WTC11 (cell line): Measurements from ENCODE around the gene CCDC138. TPM values are rescaled to one million over a fixed set of nuclear protein-coding genes. Genes with fewer than 3 reads are reported as not detected.

Source experiments
- ATAC-seq: fragments of 200-7000 bp; cut with Tn5 transposase; 2 replicates; pipeline ENCODE4 v1.10.0; 2021; ENCODE audit warnings: mild to moderate bottlenecking, moderate library complexity
- CTCF ChIA-PET: fragments of 300-600 bp; sonication (Branson Sonifier 250); formaldehyde crosslinking; loops from one replicate; lab custom pipeline; 2021; ENCODE audit warnings: antibody characterized with exemption; lab: Charles Lee
- POLR2A ChIA-PET: fragments of 350-600 bp; sonication (Branson Sonifier 250); formaldehyde crosslinking; loops from one replicate; lab custom pipeline; 2021; ENCODE audit warnings: antibody characterized with exemption; lab: Charles Lee
- DNase-seq: peaks from one replicate; pipeline ENCODE4 v3.0.0; 2021; ENCODE audit warnings: low spot score
- H3K27ac Mint-ChIP-seq: 2 replicates; pipeline ENCODE4 v1.8.0; 2021; ENCODE audit warnings: mixed read lengths
- H3K27me3 Mint-ChIP-seq: 2 replicates; pipeline ENCODE4 v1.8.0; 2021; ENCODE audit warnings: low read depth, mild to moderate bottlenecking, moderate library complexity, mixed read lengths
- H3K36me3 Mint-ChIP-seq: 2 replicates; pipeline ENCODE4 v1.8.0; 2021; ENCODE audit warnings: mixed read lengths
- H3K4me1 Mint-ChIP-seq: 2 replicates; pipeline ENCODE4 v1.8.0; 2022; ENCODE audit warnings: mixed read lengths
- H3K4me3 Mint-ChIP-seq: 2 replicates; pipeline ENCODE4 v1.8.0; 2021; ENCODE audit warnings: mild to moderate bottlenecking, moderate library complexity, mixed read lengths
- H3K9me3 Mint-ChIP-seq: 2 replicates; pipeline ENCODE4 v1.8.0; 2021; ENCODE audit warnings: mixed read lengths
- ARID4B ChIP-seq: sonication (generic); formaldehyde crosslinking; IDR thresholded peaks from 2 replicates; pipeline ENCODE4 v1.8.0; 2023; ENCODE audit warnings: missing genetic modification reagents, mild to moderate bottlenecking, borderline replicate concordance
- CTCF ChIP-seq: fragments of 200-600 bp; IDR thresholded peaks from 2 replicates; pipeline ENCODE4 v1.8.0; 2022; ENCODE audit warnings: antibody characterized with exemption
- E2F5 ChIP-seq: sonication (generic); formaldehyde crosslinking; IDR thresholded peaks from 2 replicates; pipeline ENCODE4 v1.8.1; 2022; ENCODE audit warnings: mild to moderate bottlenecking, moderate library complexity, missing genetic modification reagents
- ERG ChIP-seq: fragments of 250-450 bp; sonication (Bioruptor Pico); IDR thresholded peaks from 2 replicates; pipeline ENCODE4 v1.8.0; 2021; ENCODE audit warnings: mild to moderate bottlenecking
- GTF2I ChIP-seq: fragments of 250-450 bp; sonication (Bioruptor Pico); conservative IDR thresholded peaks from 2 replicates; pipeline ENCODE4 v1.4.0; 2021; ENCODE audit warnings: mild to moderate bottlenecking
- KAT7 ChIP-seq: sonication (generic); formaldehyde crosslinking; IDR thresholded peaks from 2 replicates; pipeline ENCODE4 v1.8.1; 2023; ENCODE audit warnings: missing genetic modification reagents, mild to moderate bottlenecking, borderline replicate concordance
- MAX ChIP-seq: sonication (generic); formaldehyde crosslinking; IDR thresholded peaks from 2 replicates; pipeline ENCODE4 v1.8.0; 2022; ENCODE audit warnings: mild to moderate bottlenecking, missing genetic modification reagents
- STAT6 ChIP-seq: sonication (generic); formaldehyde crosslinking; conservative IDR thresholded peaks from 2 replicates; pipeline ENCODE4 v1.8.1; 2023; ENCODE audit warnings: mild to moderate bottlenecking, low read depth, missing genetic modification reagents, moderate library complexity
- TEAD1 ChIP-seq: sonication (generic); formaldehyde crosslinking; IDR thresholded peaks from 2 replicates; pipeline ENCODE4 v1.8.0; 2022; ENCODE audit warnings: mild to moderate bottlenecking, missing genetic modification reagents
- ZSCAN18 ChIP-seq: fragments of 250-450 bp; sonication (Bioruptor Pico); IDR thresholded peaks from 2 replicates; pipeline ENCODE4 v2.1.2; 2022; ENCODE audit warnings: mild to moderate bottlenecking, moderate library complexity
- total RNA-seq: library from RNA; stranded (reverse); gene quantifications from 3 replicates; pipeline ENCODE4 v1.2.3, GENCODE V29; 2021
- TF ChIP-seq, protein P1 (sequence below): sonication (generic); formaldehyde crosslinking; IDR thresholded peaks from 2 replicates; pipeline ENCODE4 v1.8.0; 2022; ENCODE audit warnings: missing genetic modification reagents
- TF ChIP-seq, protein P2 (sequence below): sonication (generic); formaldehyde crosslinking; IDR thresholded peaks from 2 replicates; pipeline ENCODE4 v1.8.1; 2022; ENCODE audit warnings: low read depth, missing genetic modification reagents, borderline replicate concordance
- TF ChIP-seq, protein P3 (sequence below): sonication (generic); formaldehyde crosslinking; IDR thresholded peaks from 2 replicates; pipeline ENCODE4 v1.8.0; 2023; ENCODE audit warnings: mild to moderate bottlenecking, missing genetic modification reagents

Gene CCDC138
- total RNA-seq, 1 experiment from 2014 or later: 23.5 TPM

GRCh38 chr2:108924580-108925251, 138.1 kb downstream of the CCDC138 start:
- H3K4me1 Mint-ChIP-seq: peaks cover 4% of the 10 kb centered on the region

More at GRCh38 chr2:108924580-108925251, 138.1 kb downstream of the CCDC138 start:
- TF ChIP-seq MAX (CRISPR knock-in tag): no peak
- TF ChIP-seq, protein P1, sequence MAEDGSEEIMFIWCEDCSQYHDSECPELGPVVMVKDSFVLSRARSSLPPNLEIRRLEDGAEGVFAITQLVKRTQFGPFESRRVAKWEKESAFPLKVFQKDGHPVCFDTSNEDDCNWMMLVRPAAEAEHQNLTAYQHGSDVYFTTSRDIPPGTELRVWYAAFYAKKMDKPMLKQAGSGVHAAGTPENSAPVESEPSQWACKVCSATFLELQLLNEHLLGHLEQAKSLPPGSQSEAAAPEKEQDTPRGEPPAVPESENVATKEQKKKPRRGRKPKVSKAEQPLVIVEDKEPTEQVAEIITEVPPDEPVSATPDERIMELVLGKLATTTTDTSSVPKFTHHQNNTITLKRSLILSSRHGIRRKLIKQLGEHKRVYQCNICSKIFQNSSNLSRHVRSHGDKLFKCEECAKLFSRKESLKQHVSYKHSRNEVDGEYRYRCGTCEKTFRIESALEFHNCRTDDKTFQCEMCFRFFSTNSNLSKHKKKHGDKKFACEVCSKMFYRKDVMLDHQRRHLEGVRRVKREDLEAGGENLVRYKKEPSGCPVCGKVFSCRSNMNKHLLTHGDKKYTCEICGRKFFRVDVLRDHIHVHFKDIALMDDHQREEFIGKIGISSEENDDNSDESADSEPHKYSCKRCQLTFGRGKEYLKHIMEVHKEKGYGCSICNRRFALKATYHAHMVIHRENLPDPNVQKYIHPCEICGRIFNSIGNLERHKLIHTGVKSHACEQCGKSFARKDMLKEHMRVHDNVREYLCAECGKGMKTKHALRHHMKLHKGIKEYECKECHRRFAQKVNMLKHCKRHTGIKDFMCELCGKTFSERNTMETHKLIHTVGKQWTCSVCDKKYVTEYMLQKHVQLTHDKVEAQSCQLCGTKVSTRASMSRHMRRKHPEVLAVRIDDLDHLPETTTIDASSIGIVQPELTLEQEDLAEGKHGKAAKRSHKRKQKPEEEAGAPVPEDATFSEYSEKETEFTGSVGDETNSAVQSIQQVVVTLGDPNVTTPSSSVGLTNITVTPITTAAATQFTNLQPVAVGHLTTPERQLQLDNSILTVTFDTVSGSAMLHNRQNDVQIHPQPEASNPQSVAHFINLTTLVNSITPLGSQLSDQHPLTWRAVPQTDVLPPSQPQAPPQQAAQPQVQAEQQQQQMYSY (CRISPR knock-in tag): no peak
- TF ChIP-seq ERG: no peak
- no peak for TF ChIP-seq CTCF
- TF ChIP-seq TEAD1 (CRISPR knock-in tag): no peak
- TF ChIP-seq, protein P2, sequence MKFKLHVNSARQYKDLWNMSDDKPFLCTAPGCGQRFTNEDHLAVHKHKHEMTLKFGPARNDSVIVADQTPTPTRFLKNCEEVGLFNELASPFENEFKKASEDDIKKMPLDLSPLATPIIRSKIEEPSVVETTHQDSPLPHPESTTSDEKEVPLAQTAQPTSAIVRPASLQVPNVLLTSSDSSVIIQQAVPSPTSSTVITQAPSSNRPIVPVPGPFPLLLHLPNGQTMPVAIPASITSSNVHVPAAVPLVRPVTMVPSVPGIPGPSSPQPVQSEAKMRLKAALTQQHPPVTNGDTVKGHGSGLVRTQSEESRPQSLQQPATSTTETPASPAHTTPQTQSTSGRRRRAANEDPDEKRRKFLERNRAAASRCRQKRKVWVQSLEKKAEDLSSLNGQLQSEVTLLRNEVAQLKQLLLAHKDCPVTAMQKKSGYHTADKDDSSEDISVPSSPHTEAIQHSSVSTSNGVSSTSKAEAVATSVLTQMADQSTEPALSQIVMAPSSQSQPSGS: no peak
- TF ChIP-seq, protein P3, sequence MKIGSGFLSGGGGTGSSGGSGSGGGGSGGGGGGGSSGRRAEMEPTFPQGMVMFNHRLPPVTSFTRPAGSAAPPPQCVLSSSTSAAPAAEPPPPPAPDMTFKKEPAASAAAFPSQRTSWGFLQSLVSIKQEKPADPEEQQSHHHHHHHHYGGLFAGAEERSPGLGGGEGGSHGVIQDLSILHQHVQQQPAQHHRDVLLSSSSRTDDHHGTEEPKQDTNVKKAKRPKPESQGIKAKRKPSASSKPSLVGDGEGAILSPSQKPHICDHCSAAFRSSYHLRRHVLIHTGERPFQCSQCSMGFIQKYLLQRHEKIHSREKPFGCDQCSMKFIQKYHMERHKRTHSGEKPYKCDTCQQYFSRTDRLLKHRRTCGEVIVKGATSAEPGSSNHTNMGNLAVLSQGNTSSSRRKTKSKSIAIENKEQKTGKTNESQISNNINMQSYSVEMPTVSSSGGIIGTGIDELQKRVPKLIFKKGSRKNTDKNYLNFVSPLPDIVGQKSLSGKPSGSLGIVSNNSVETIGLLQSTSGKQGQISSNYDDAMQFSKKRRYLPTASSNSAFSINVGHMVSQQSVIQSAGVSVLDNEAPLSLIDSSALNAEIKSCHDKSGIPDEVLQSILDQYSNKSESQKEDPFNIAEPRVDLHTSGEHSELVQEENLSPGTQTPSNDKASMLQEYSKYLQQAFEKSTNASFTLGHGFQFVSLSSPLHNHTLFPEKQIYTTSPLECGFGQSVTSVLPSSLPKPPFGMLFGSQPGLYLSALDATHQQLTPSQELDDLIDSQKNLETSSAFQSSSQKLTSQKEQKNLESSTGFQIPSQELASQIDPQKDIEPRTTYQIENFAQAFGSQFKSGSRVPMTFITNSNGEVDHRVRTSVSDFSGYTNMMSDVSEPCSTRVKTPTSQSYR: no peak
- TF ChIP-seq ARID4B (CRISPR knock-in tag): no peak
- no peak for TF ChIP-seq E2F5 (CRISPR knock-in tag)
- no peak for TF ChIP-seq ZSCAN18
- TF ChIP-seq STAT6 (CRISPR knock-in tag): no peak
- no peak for TF ChIP-seq KAT7 (CRISPR knock-in tag)
- no peak for TF ChIP-seq GTF2I (CRISPR knock-in tag)
- TF ChIP-seq, all 79 proteins: peak for 0
- Mint-ChIP-seq H3K9me3 (no peaks in the 10 kb centered on the region), H3K27me3 (no peaks in the 10 kb centered on the region; the same call in 1 of the 2 replicates), H3K4me3 (no peak overlapping the region), H3K36me3 (no peaks in the 10 kb centered on the region), H3K27ac (no peak overlapping the region)
- ChIA-PET POLR2A (no interaction called here), CTCF (interaction anchor here (1.8 kb wide), 1 partner anchor 77 kb away, joined by 8 read pairs; no protein-coding TSS in a partner anchor)
- DNase-seq: no peak
- no peak for ATAC-seq
